HepG2 (cell line): ENCODE results near the gene EXPH5. TPM values are rescaled to one million over a fixed set of nuclear protein-coding genes. Genes with fewer than 3 reads are reported as not detected.

ENCODE experiments used
- ATAC-seq: fragments of 200-7000 bp; cut with Tn5 transposase; 3 replicates; pipeline ENCODE4 v1.9.1; 2020; ENCODE audit warnings: mild to moderate bottlenecking, moderate library complexity
- BruUV-seq: library from RNA; stranded (reverse); fragments of 400-500 nt; replicated peaks from 2 replicates; lab custom pipeline; 2021; lab: Mats Ljungman, UMichigan
- CTCF ChIA-PET: fragments of 300-600 bp; formaldehyde crosslinking; extraction: SDS; loops from one replicate; lab custom pipeline; 2021; ENCODE audit warnings: low total read pairs, inconsistent platforms, low intra/inter-chr PET ratio; lab: Yijun Ruan, JAX
- POLR2A ChIA-PET: fragments of 350-600 bp; sonication (Branson Sonifier 250); formaldehyde crosslinking; loops from one replicate; lab custom pipeline; 2020; ENCODE audit warnings: antibody characterized with exemption, inconsistent platforms; lab: Yijun Ruan, JAX
- DNase-seq: peaks from one replicate; pipeline ENCODE4 v3.0.0-alpha.2; 2015; ENCODE audit warnings: low spot score
- FAIRE-seq: peaks from 3 replicates; lab custom pipeline; 2011; peaks lifted over from hg19 to GRCh38; lab: Jason Lieb, UNC
- H2AFZ ChIP-seq: one replicate; pipeline ENCODE4 v1.6.1; 2011; ENCODE audit warnings: low read length, inconsistent platforms
- H3K27ac ChIP-seq: fragments of 300-600 bp; 3 replicates; pipeline ENCODE4 v1.8.0; 2011; ENCODE audit warnings: mixed run types, mild to moderate bottlenecking, mixed read lengths, low read length, inconsistent platforms; ENCODE audit not compliant: insufficient read depth; ENCODE audit errors: extremely low read length
- H3K27me3 ChIP-seq, 2 experiments: fragments of 200-600 bp in 1 of 2; 2 replicates in 1 of 2; 3 replicates in 1 of 2; pipeline versions ENCODE4 v1.6.0 to v1.8.0; 2011; ENCODE audit warnings: low read length in 2 of 2, mild to moderate bottlenecking in 2 of 2, moderate library complexity in 2 of 2, inconsistent platforms in 1 of 2; ENCODE audit not compliant: insufficient read depth in 2 of 2, control insufficient read depth in 1 of 2
- H3K36me3 ChIP-seq, 2 experiments: fragments of 200-600 bp in 1 of 2; replicated peaks in 1 of 2; 2 replicates in 1 of 2; 3 replicates in 1 of 2; pipeline versions ENCODE4 v1.5.1 to v1.8.0; 2011; ENCODE audit warnings: low read length in 2 of 2, inconsistent platforms in 1 of 2; ENCODE audit not compliant: insufficient read depth in 2 of 2, control insufficient read depth in 1 of 2
- H3K4me1 ChIP-seq: 2 replicates; pipeline ENCODE4 v1.5.1; 2012; ENCODE audit warnings: low read length, inconsistent platforms; ENCODE audit not compliant: insufficient read depth
- H3K4me2 ChIP-seq: 2 replicates; pipeline ENCODE4 v1.6.0; 2011; ENCODE audit warnings: low read depth, low read length, inconsistent platforms
- H3K4me3 ChIP-seq, 3 experiments: fragments of 200-600 bp in 1 of 3; sonication (generic), shearing (Covaris generic) in 1 of 3; replicated peaks in 1 of 3; 2 replicates each; pipeline ENCODE4 v1.5.1; 2011 to 2016; ENCODE audit warnings: low read length in 3 of 3, inconsistent platforms in 2 of 3, low read depth in 2 of 3, mild to moderate bottlenecking in 2 of 3, control low read depth in 1 of 3, mixed read lengths in 1 of 3; ENCODE audit not compliant: insufficient read depth in 1 of 3
- H3K79me2 ChIP-seq: one replicate; pipeline ENCODE4 v1.6.1; 2011; ENCODE audit warnings: low read length, inconsistent platforms; ENCODE audit not compliant: insufficient read depth
- H3K9ac ChIP-seq: 2 replicates; pipeline ENCODE4 v1.6.0; 2011; ENCODE audit warnings: mild to moderate bottlenecking, low read depth, low read length, inconsistent platforms; ENCODE audit not compliant: insufficient read depth
- H3K9me3 ChIP-seq: 2 replicates; pipeline ENCODE4 v1.5.1; 2012; ENCODE audit warnings: mild to moderate bottlenecking, low read length
- H4K20me1 ChIP-seq: 2 replicates; pipeline ENCODE4 v1.6.0; 2011; ENCODE audit warnings: inconsistent platforms, mild to moderate bottlenecking, low read length, moderate library complexity; ENCODE audit not compliant: insufficient read depth
- ATF1 ChIP-seq: IDR thresholded peaks from 2 replicates; pipeline ENCODE4 v1.6.1; 2016; ENCODE audit warnings: mild to moderate bottlenecking, control low read depth
- ATM ChIP-seq: fragments of 450-650 bp; IDR thresholded peaks from 2 replicates; pipeline ENCODE4 v1.7.1; 2017; ENCODE audit warnings: mild to moderate bottlenecking, borderline replicate concordance
- CBX2 ChIP-seq, 2 experiments: fragments of 200-600 bp in 1 of 2; sonication (generic); formaldehyde crosslinking in 1 of 2; IDR thresholded peaks; 2 replicates each; pipeline versions ENCODE4 v1.7.0 to v1.8.1; 2018 to 2022; ENCODE audit warnings: low read depth in 2 of 2, low read length in 1 of 2, mild to moderate bottlenecking in 1 of 2, missing genetic modification reagents in 1 of 2
- CREB1 ChIP-seq, 2 experiments: fragments of 450-650 bp in 1 of 2; IDR thresholded peaks; 2 replicates each; pipeline ENCODE4 v1.6.1; 2016 to 2017; ENCODE audit warnings: control low read depth in 1 of 2, mild to moderate bottlenecking in 1 of 2, missing compliant biosample characterization in 1 of 2, missing genetic modification characterization in 1 of 2
- DDIT3 ChIP-seq: sonication (generic); formaldehyde crosslinking; IDR thresholded peaks from 2 replicates; pipeline ENCODE4 v1.4.0; 2020; ENCODE audit warnings: mild to moderate bottlenecking, missing genetic modification reagents
- FOSL2 ChIP-seq: sonication (generic); formaldehyde crosslinking; IDR thresholded peaks from 2 replicates; pipeline ENCODE4 v1.4.0; 2020; ENCODE audit warnings: missing genetic modification reagents
- GPN1 ChIP-seq: sonication (generic); formaldehyde crosslinking; IDR thresholded peaks from 2 replicates; pipeline ENCODE4 v1.5.1; 2020; ENCODE audit warnings: missing genetic modification reagents, borderline replicate concordance
- MAFK ChIP-seq, 2 experiments: IDR thresholded peaks in 1 of 2; conservative IDR thresholded peaks in 1 of 2; 2 replicates each; pipeline ENCODE4 v1.6.1; 2011; ENCODE audit warnings: improper control_type of control experiment in 2 of 2, low read length in 2 of 2
- MATR3 ChIP-seq: sonication (generic); formaldehyde crosslinking; IDR thresholded peaks from 2 replicates; pipeline ENCODE4 v1.4.0; 2020; ENCODE audit warnings: missing genetic modification reagents
- MEIS1 ChIP-seq: sonication (generic); formaldehyde crosslinking; IDR thresholded peaks from 2 replicates; pipeline ENCODE4 v1.9.0; 2021; ENCODE audit warnings: mild to moderate bottlenecking, missing genetic modification reagents, moderate library complexity, borderline replicate concordance
- MXD1 ChIP-seq: sonication (generic); formaldehyde crosslinking; IDR thresholded peaks from 2 replicates; pipeline ENCODE4 v1.4.0; 2020; ENCODE audit warnings: mild to moderate bottlenecking, missing genetic modification reagents
- PLSCR1 ChIP-seq: sonication (generic); formaldehyde crosslinking; IDR thresholded peaks from 2 replicates; pipeline ENCODE4 v1.5.0; 2020; ENCODE audit warnings: missing genetic modification reagents, mild to moderate bottlenecking, borderline replicate concordance
- SNAI1 ChIP-seq: sonication (generic); formaldehyde crosslinking; IDR thresholded peaks from 2 replicates; pipeline ENCODE4 v1.5.0; 2020; ENCODE audit warnings: mild to moderate bottlenecking, missing genetic modification reagents, borderline replicate concordance
- SOX13 ChIP-seq, 3 experiments: fragments of 450-650 bp in 1 of 3; sonication (generic) in 1 of 3; formaldehyde crosslinking in 1 of 3; IDR thresholded peaks in 2 of 3; conservative IDR thresholded peaks in 1 of 3; 2 replicates each; pipeline versions ENCODE4 v1.5.0 to v1.6.1; 2016 to 2020; ENCODE audit warnings: antibody characterized with exemption in 1 of 3, mild to moderate bottlenecking in 1 of 3, missing compliant biosample characterization in 1 of 3, missing genetic modification reagents in 1 of 3, moderate library complexity in 1 of 3
- ZBTB3 ChIP-seq: sonication (generic); formaldehyde crosslinking; IDR thresholded peaks from 2 replicates; pipeline ENCODE4 v1.4.0; 2020; ENCODE audit warnings: low read depth, mild to moderate bottlenecking, moderate library complexity, missing genetic modification reagents, borderline replicate concordance
- ZBTB43 ChIP-seq: sonication (generic); formaldehyde crosslinking; conservative IDR thresholded peaks from 2 replicates; pipeline ENCODE4 v1.4.0; 2020; ENCODE audit warnings: missing genetic modification reagents
- ZNF383 ChIP-seq: sonication (generic); formaldehyde crosslinking; IDR thresholded peaks from 2 replicates; pipeline ENCODE4 v1.4.0; 2020; ENCODE audit warnings: missing genetic modification reagents, mild to moderate bottlenecking, borderline replicate concordance
- WGBS: methylation state at CpG from one replicate; pipeline ENCODE4 v1.1.6; 2017; ENCODE audit warnings: low lambda C conversion rate; 5-methylcytosine and 5-hydroxymethylcytosine counted together
- in situ Hi-C: cut with HindIII; loops from 2 replicates; pipeline ENCODE4 v1.10.0; 2017; ENCODE audit warnings: low pct_unique_long_range_greater_than_20kb; ENCODE audit not compliant: extremely low pct_ligation_motif_present
- intact Hi-C: fragments of 100-400 bp; cut with micrococcal nuclease; formaldehyde crosslinking; loops from one replicate; pipeline ENCODE4 v1.10.0; 2022; ENCODE audit not compliant: unreplicated experiment
- polyA plus RNA-seq, 8 experiments: library from polyadenylated mRNA; depleted of rRNA in 3 of 8; stranded (reverse) in 7 of 8; unstranded in 1 of 8; fragments of >200 nt; fragmentation: Illumina TruSeq in 4 of 8; extraction: Trizol in 4 of 8; gene quantifications; 2 replicates each; pipeline versions ENCODE4 v1.2.1 to v1.2.3, GENCODE V29; 2011 to 2016; ENCODE audit warnings: low read depth in 4 of 8, missing spikeins in 1 of 8, mixed read lengths in 1 of 8; ENCODE audit not compliant: insufficient read depth in 1 of 8
- total RNA-seq, 5 experiments: library from RNA; depleted of rRNA; stranded (reverse); fragments of >200 nt; fragmentation: Illumina TruSeq; extraction: Trizol; gene quantifications; 2 replicates each; pipeline ENCODE4 v1.2.3, GENCODE V29; 2016; ENCODE audit warnings: low read depth in 1 of 5

EXPH5 gene
- total and polyA plus RNA-seq, 2 of the 13 experiments (the other 11 are each of a cell fraction or from before 2014, with no cell fraction given), result under 0.01 to 0.02 TPM

GRCh38 chr11:108617055-108617454 lies 23.5 kb upstream of the EXPH5 start (continued):
- TF ChIP-seq PLSCR1 (CRISPR knock-in tag) (no peak), MAFK (conservative IDR thresholded peaks at IDR 0.05 in 1 of 2, IDR thresholded peaks at IDR 0.05 in 1 of 2; ENCODE audit: low read length in 2 of 2) (no peak), ATF1 (CRISPR knock-in tag) (no peak), MEIS1 (CRISPR knock-in tag) (no peak), CBX2 (IDR thresholded peaks at IDR 0.05; ENCODE audit: low read depth, low read length) (no peak), CBX2 (CRISPR knock-in tag; IDR thresholded peaks at IDR 0.05; ENCODE audit: low read depth) (no peak), MXD1 (CRISPR knock-in tag) (no peak), ZBTB43 (CRISPR knock-in tag) (no peak)

GRCh38 chr11:108616549-108616948 lies 23.0 kb upstream of the EXPH5 start:
- BruUV-seq, result no TSS peak
- Histone ChIP-seq H3K4me2 (no peak overlapping the region), H3K36me3 (no peaks in the 10 kb centered on the region), H3K27me3 (no peaks in the 10 kb centered on the region), H3K9ac (no peak overlapping the region), H3K9me3 (no peaks in the 10 kb centered on the region), H3K79me2 (no peaks in the 10 kb centered on the region), H3K4me3 (no peak overlapping the region), H3K4me1 (no peaks in the 10 kb centered on the region), H2AFZ (no peak overlapping the region), H4K20me1 (no peaks in the 10 kb centered on the region), H3K27ac (no peak overlapping the region)
- intact Hi-C loops (no loop called here), in situ Hi-C loops (no loop called here)
- DNase-seq (peak; percentile 49), ATAC-seq (peak; percentile 35; the same call in 2 of the 3 replicates), FAIRE-seq (no peak)
- ChIA-PET POLR2A (no interaction called here), CTCF (no interaction called here)
- WGBS, result 14% methylated on average over 3 of the region's 3 CpGs
- TF ChIP-seq ZNF383 (CRISPR knock-in tag) (no peak), FOSL2 (CRISPR knock-in tag) (peak; percentile 57; the same call in 1 of the 2 replicates), GPN1 (CRISPR knock-in tag) (no peak), CREB1 (IDR thresholded peaks at IDR 0.05) (peak; percentile 47), CREB1 (CRISPR knock-in tag; IDR thresholded peaks at IDR 0.05) (no peak), SNAI1 (CRISPR knock-in tag) (no peak), ZBTB3 (CRISPR knock-in tag) (no peak), MATR3 (CRISPR knock-in tag) (no peak), DDIT3 (no peak), SOX13 (IDR thresholded peaks at IDR 0.05) (peak; percentile 36; the same call in 1 of the 2 replicates), SOX13 (CRISPR knock-in tag; conservative IDR thresholded peaks at IDR 0.05 in 1 of 2, IDR thresholded peaks at IDR 0.05 in 1 of 2) (peak in 1 of 2 experiments; percentile 48; a peak in 2 of 4 replicates), ATM (no peak)
